ENCODE measurements around the gene PRUNE2. TPM values are rescaled to one million over a fixed set of nuclear protein-coding genes. Genes with fewer than 3 reads are reported as not detected.
A peak's percentile ranks its signal among the peaks of the same experiment; 100 is the strongest.

The PRUNE2 gene
- total and polyA plus RNA-seq, 12 donors: 1.9 to 68.0 (median 11.2) TPM

DNA sequence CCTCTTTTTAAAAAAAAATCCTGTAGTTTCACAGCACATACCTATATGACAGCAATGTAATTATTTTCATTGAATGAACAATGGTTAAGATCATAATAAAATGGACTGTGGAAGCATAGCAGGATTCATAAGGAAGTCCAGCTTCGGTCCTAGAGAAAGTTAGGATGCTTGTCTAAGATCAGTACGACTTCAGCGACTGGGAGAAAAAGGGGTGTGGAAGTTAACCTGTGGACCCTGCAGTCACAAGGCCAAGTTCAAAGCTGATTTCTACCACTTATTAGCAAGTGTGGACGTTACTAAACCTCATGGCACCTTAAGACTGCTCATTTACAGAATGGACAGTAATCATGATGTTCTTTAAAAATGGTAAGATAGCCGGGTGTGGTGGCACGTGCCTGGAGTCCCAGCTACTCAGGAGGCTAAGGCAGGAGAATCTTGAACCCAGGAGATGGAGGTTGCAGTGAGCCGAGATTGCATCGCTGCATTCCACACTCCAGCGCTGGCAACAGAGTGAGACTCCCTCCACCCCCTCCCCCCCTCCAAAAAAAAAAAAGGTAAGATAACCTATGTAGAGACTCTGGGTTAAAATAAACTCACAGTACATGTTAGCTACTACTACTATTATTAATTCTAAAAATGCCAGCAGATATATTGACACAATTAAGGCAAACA is 213.3 kb downstream of the PRUNE2 start:
- WGBS, 4 donors: 67 to 70% (median 68%) methylated on average over 9 of the region's 9 CpGs
- peaks cover 0 to 14% of the 10 kb centered on the region in 2 donors for H3K4me1 ChIP-seq (replicated peaks in 1 of 2)
- H3K27me3 ChIP-seq: no peaks in the 10 kb centered on the region
- no peak for TF ChIP-seq POLR2A (IDR thresholded peaks at IDR 0.05)
- TF ChIP-seq, protein P1, sequence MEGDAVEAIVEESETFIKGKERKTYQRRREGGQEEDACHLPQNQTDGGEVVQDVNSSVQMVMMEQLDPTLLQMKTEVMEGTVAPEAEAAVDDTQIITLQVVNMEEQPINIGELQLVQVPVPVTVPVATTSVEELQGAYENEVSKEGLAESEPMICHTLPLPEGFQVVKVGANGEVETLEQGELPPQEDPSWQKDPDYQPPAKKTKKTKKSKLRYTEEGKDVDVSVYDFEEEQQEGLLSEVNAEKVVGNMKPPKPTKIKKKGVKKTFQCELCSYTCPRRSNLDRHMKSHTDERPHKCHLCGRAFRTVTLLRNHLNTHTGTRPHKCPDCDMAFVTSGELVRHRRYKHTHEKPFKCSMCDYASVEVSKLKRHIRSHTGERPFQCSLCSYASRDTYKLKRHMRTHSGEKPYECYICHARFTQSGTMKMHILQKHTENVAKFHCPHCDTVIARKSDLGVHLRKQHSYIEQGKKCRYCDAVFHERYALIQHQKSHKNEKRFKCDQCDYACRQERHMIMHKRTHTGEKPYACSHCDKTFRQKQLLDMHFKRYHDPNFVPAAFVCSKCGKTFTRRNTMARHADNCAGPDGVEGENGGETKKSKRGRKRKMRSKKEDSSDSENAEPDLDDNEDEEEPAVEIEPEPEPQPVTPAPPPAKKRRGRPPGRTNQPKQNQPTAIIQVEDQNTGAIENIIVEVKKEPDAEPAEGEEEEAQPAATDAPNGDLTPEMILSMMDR (IDR thresholded peaks at IDR 0.05): no peak
- H3K36me3 ChIP-seq (replicated peaks in 1 of 2): no peaks in the 10 kb centered on the region
- H3K4me3 ChIP-seq: peak overlapping the region in 1 of 4 donors; percentile 39
- no peaks in the 10 kb centered on the region for H3K9me3 ChIP-seq (replicated peaks in 1 of 3)
- no peak overlapping the region for H3K27ac ChIP-seq
- DNase-seq: no peak
- intact Hi-C loops (cut with DNase I): no loop called here

- no peak for DNase-seq
- Histone ChIP-seq H3K9me3 (replicated peaks in 1 of 3) (no peaks in the 10 kb centered on the region), H3K27ac (peak overlapping the region in 1 of 5 donors; percentile 35), H3K36me3 (replicated peaks in 1 of 2) (no peaks in the 10 kb centered on the region), H3K4me3 (peak overlapping the region in 1 of 4 donors; percentile 39), H3K27me3 (no peaks in the 10 kb centered on the region), H3K4me1 (replicated peaks in 1 of 2) (peaks cover 0 to 14% of the 10 kb centered on the region in 2 donors)
- intact Hi-C loops (cut with DNase I): no loop called here
- TF ChIP-seq, protein P1 (IDR thresholded peaks at IDR 0.05): no peak
- no peak for TF ChIP-seq POLR2A (IDR thresholded peaks at IDR 0.05)
- WGBS, 4 donors: 1 to 6% (median 5%) methylated on average over 11 to 13 of the region's 13 CpGs
Measured at GRCh38 chr9:76691517-76692313, 214.2 kb downstream of the PRUNE2 start.

DNA sequence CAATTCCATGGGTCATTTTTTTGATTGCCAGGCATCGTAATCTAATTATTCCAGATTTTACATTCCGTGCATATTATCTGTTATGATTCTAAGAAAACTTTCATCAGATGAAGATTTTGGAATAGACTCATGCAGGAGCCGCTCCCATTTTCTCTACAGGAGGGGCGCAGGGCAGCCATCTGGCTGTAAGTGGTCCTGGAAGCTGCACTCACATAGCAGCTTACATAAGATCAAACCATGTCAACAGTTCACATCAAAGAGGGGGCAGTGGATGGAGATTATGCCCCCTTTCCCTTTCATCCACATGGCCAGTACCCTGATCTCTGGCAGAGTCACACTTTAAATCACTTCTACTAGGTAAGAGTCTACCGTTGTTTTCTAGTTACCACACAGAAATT is 214.9 kb downstream of the PRUNE2 start:
- Histone ChIP-seq H3K27ac (no peak overlapping the region), H3K4me1 (replicated peaks in 1 of 2) (peaks cover 0 to 14% of the 10 kb centered on the region in 2 donors), H3K9me3 (replicated peaks in 1 of 3) (no peaks in the 10 kb centered on the region), H3K4me3 (no peak overlapping the region), H3K36me3 (replicated peaks in 1 of 2) (no peaks in the 10 kb centered on the region), H3K27me3 (no peaks in the 10 kb centered on the region)
- intact Hi-C loops (cut with DNase I): no loop called here
- 76 to 83% (median 82%) methylated on average over 5 of the region's 5 CpGs for WGBS, 4 donors
- DNase-seq: no peak
- TF ChIP-seq, protein P1 (IDR thresholded peaks at IDR 0.05): no peak
- no peak for TF ChIP-seq POLR2A (IDR thresholded peaks at IDR 0.05)

GRCh38 chr9:76690246-76690972 is 215.5 kb downstream of the PRUNE2 start:
- Histone ChIP-seq H3K9me3 (replicated peaks in 1 of 3) (no peaks in the 10 kb centered on the region), H3K36me3 (replicated peaks in 1 of 2) (no peaks in the 10 kb centered on the region), H3K4me1 (replicated peaks in 1 of 2) (peaks cover 0 to 14% of the 10 kb centered on the region in 2 donors), H3K27ac (no peak overlapping the region), H3K4me3 (no peak overlapping the region), H3K27me3 (no peaks in the 10 kb centered on the region)
- DNase-seq: no peak
- intact Hi-C loops (cut with DNase I): no loop called here
- no peak for TF ChIP-seq POLR2A (IDR thresholded peaks at IDR 0.05)
- TF ChIP-seq, protein P1 (IDR thresholded peaks at IDR 0.05): no peak
- 54 to 74% (median 64%) methylated on average over 1 of the region's 1 CpG for WGBS, 4 donors

All from adrenal gland (tissue), 12 donors.